CD4-positive, alpha-beta T cell treated with Interleukin-6 for 4 hours (primary cell): Measurements from ENCODE around the gene LEUTX.
"Not testable (repeated sequence)": the region's sequence is repeated elsewhere in the genome, so short reads cannot be mapped to it uniquely, and the experiment has no call there.

Experiments
- DNase-seq: peaks from one replicate; pipeline ENCODE4 v3.0.0-alpha.2; 2020; ENCODE audit warnings: mixed read lengths

Gene LEUTX

GRCh38 chr19:39788244-39788643 is 9.6 kb downstream of the LEUTX start:
- no peak for DNase-seq

- peak; percentile 78 for DNase-seq
These were observed 14.4 kb downstream of the LEUTX start for GRCh38 chr19:39792999-39793546.

DNA sequence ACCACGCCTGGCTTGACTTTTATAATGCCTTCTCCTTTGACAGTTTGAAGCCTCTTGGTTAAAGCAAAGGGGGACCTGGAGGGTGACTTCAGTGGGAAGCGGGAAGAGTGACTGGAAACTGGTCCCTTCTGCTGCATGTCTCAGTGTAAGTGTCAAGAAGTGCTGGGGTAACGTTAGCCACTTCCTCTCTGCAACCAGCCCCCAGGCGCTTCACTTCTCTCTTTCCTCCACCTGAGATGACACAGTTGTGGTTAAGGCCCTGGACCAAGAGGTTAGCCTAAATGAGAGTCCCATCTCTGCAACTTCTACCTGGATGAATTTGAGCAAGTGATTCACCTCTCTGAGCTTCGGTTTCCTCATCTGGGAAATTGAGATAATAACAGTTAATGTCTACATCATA is 16.3 kb downstream of the LEUTX start:
- DNase-seq: no peak

- no peak for DNase-seq
These were observed 17.4 kb downstream of the LEUTX start for GRCh38 chr19:39796000-39796498.

- DNase-seq: no peak
These were observed 18.4 kb downstream of the LEUTX start for GRCh38 chr19:39797083-39797482.

DNA sequence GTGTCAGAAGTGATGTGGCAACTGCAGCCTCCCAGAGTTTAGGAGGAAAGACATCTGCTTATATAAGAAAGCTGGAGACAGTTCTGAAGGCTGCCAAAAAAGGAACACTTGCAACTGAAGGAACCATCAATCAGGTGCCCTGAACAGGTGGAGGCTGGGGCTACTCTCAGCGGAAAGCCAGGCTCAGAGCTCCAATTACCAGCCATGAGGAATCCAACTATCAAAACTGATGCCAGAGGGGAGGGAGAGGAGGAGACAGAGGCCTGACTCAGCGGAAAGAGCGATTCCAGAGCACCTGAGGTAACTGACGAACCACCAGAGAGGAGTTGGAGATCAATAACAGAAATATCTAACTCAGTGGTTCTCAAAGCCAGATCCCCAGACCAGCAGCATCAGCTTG is 24.3 kb downstream of the LEUTX start:
- DNase-seq: no peak

GRCh38 chr19:39805104-39805503 is 26.4 kb downstream of the LEUTX start:
- no peak for DNase-seq

DNA sequence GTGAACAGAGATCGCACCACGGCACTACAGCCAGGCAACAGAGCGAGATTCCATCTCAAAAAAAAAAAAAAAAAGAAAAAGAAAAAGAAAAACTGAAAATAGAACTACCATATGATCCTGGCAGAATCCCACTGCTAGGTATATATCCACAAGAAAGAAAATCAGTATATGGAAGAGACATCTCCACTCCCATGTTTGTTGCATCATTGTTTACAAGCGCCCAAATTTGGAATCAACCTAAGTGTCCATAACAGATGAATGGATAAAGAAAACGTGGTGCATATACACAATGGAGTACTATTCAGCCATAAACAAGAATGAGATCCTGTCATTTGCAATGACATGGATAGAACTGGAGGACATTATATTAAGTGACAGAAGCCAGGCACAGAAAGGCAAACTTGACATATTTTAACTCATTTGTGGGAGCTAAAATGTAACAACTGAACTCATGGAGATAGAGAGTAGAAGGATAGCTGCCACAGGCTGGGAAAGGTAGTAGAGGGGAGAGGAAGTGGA is 29.3 kb downstream of the LEUTX start:
- no peak for DNase-seq

DNA sequence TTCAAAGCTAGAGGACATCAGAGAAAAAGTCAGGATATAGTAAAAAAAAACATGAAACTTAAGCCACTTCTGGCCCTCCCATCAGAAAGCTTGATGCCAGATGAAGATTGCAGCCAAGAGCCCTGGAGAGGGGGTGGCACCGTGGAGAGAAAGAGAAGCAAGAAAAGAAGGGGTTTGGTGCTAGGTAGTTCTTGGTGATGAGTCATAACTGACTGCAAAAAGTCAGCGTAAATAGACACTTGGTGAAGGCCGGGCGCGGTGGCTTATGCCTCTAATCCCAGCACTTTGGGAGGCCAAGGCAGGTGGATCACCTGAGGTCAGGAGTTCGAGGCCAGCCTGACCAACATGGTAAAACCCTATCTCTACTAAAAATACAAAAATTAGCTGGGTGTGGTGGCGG is 30.0 kb downstream of the LEUTX start:
- DNase-seq: not testable (repeated sequence)

DNA sequence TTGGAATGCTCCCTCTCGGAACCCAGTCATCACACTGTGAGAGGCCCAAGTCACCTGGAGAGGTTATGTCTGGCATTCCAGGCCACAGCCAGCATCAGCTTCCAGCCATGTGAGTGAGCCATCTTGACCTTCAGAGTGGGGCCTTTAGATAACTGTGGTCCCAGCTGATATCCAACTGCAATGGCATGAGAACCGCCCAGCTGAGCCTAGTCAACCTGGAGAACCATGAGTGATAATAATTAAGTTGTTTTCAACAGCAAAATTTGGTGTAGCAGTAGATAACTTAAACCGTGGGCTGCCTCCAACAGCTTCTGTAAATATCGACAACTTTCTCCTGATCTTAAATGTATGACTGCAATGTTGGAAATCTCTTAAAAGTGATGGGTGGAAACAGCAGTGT is 30.7 kb downstream of the LEUTX start:
- no peak for DNase-seq

DNA sequence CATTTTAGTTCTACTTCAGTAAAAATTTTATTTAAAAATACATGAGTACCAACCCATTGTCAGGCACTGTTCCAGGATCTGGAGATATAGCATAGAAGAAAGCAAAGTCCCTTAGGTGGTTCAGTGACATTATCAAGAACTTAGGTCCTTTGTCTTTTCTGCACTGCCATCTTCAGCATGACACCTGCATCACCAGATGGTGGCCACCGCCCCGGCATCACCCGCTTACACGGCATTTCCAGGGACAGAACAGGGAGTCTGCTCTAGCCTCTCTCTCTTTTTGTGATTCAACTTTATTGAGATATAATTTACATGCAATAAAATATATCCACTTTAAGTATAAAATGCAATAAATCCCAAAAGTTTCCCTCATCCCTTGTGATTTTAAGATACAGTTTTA is 31.8 kb downstream of the LEUTX start:
- no peak for DNase-seq

DNA sequence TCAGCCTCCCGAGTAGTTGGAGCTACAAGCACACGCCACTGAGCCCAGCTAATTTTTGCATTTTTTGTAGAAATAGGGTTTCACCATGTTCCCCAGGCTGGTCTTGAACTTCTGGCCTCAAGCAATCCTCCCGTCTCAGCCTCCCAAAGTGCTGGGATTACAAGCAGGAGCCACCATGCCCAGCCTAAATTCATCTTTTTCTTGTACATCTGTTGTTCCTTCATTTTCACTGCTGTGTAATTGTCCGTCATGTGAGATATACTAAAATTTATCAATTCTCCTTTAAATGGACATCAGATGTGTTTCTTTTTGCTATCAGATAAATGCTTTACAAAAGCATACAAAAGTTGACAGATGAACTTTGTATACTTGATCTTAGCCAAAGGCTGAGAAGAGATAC is 32.4 kb downstream of the LEUTX start:
- DNase-seq: no peak

DNA sequence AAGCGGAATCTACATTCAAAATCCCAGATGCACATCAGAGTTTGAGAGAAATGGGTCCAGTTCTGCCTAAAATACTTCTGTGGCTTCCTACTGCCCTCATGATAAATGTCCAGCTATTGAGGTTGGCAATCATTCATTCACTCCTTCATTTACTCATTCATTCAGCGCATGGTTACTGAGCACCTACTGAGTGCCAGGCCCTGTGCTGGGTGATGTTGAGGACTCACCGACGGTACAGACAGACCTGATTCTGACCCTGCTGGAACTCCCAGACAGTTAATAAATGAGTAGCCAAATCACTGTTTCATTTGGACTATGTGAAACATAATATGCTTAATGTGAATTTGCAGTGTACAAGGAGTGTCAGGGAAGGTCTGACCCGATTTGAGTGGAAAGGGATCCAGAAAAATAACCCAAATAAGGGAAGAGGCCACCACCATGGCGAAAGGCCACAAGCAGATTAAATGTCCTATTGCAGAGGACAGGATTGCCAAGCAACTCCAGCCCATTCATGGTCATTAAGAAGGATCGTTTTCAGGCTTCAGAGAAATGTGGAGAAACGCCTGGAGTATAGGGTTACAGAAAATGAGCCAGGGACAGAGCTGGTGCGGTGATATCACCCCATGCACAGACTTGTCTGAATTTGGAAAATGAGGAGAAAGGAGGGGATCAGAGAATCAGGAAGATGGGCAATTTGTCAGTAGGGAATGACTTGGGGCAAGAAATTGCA is 34.8 kb downstream of the LEUTX start:
- DNase-seq: no peak

DNA sequence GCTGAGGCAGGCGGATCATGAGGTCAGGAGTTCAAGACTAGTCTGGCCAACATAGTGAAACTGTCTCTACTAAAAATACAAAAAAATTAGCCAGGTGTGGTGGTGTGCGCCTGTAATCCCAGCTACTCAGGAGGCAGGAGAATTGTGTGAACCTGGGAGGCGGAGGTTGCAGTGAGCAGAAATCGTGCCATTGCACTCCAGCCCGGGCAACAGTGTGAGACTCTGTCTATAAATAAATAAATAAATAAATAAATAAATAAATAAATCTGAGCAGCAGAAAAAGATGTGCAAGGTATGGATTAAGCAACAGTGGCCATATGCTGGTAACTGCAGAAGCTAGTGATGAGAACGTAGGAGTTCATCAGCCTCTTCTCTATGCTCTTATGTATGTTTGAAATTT is 35.5 kb downstream of the LEUTX start:
- DNase-seq: not testable (repeated sequence)

GRCh38 chr19:39814595-39814994 is 35.9 kb downstream of the LEUTX start:
- no peak for DNase-seq

- DNase-seq: no peak
These were observed 37.8 kb downstream of the LEUTX start for GRCh38 chr19:39816287-39817048.

- DNase-seq: no peak
These were observed 39.4 kb downstream of the LEUTX start for GRCh38 chr19:39817888-39818561.

- DNase-seq: no peak
These were observed 40.0 kb downstream of the LEUTX start for GRCh38 chr19:39818626-39819097.

DNA sequence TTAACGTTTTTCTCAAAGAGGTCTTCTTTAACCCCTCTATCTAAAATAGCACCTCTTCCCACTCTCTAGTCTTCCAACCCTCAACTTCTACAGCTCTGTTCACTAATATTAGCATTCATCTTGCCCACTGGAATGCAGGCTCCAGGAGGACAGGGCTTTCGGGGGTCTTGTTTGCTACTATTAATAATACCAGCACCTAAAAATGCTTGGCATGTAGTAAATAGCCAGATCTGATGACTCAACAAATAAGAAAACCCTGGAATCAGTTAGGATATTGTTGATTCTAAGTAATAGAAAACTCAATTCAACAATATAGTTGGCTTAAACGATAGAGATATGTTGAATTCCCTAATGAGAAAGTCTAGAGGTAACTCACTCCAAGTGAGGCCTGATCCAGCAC is 41.1 kb downstream of the LEUTX start:
- no peak for DNase-seq

- DNase-seq: no peak
These were observed 42.0 kb downstream of the LEUTX start for GRCh38 chr19:39820696-39821095.

- DNase-seq: no peak
These were observed 45.0 kb downstream of the LEUTX start for GRCh38 chr19:39823686-39824085.

DNA sequence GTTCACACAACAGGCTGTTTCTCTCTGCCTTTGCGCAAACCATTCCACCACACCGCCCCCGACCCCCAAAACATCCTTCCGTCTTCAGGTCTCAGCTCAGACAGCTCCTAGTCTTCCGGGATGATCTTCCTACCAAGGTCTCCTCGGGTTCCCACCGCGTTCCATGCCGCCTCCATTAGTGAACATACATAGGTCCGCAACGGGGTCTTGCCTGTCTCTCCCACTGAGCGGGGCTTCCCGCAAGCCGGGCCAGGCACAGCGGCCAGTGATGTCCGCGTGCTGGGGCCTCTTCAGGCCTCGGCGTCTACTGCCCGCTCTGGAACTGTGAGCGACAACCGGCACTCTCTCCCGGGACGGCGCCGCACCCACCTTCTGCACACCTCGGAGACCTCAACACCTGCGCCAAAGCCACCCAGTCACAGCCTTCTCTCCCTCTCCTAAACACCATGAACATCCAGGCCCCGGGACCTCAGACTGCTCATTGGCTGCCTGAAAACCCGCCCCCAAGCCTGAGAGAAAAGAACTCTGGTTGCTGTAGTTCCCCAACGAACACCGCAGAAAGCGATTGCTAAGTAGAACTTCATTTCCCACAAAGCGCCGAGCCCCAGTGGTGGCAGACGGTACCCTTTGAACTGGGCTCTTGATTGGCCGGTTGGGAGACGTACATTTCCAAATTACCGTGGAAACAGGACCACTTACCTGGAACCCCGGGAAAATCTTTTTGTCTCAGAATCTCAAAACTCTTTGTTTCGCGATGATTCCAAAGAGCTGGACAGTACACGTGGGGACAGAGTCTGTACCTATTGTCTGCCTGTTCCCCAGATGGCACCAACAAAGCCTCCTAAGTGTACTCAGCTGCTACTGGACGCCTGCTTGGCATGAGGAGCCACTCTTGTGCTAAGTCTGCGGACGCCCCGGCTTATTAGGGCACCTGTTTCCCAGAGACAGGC is 45.8 kb downstream of the LEUTX start:
- DNase-seq: peak; percentile 89
